Smooth muscle cell (in vitro differentiated cells): ENCODE results near the gene BAZ1B. TPM values are rescaled to one million over a fixed set of nuclear protein-coding genes. Genes with fewer than 3 reads are reported as not detected.

Source experiments
- DNase-seq: peaks from one replicate; lab custom pipeline; 2025; ENCODE audit not compliant: unreplicated experiment; lab: John Stamatoyannopoulos, UW
- H2AFZ ChIP-seq: fragments of 200-600 bp; sonication (generic); 2 replicates; pipeline ENCODE4 v1.6.0; 2016; ENCODE audit warnings: antibody characterized with exemption, low read depth, mild to moderate bottlenecking
- H3F3A ChIP-seq: fragments of 200-600 bp; sonication (generic); 2 replicates; pipeline ENCODE4 v1.6.0; 2017; ENCODE audit warnings: antibody characterized with exemption, low read depth
- H3K27ac ChIP-seq: fragments of 200-600 bp; sonication (generic); 2 replicates; pipeline ENCODE4 v1.5.1; 2016; ENCODE audit warnings: low read depth, mild to moderate bottlenecking
- H3K27me3 ChIP-seq: fragments of 200-600 bp; sonication (generic); 2 replicates; pipeline ENCODE4 v1.6.1; 2016; ENCODE audit warnings: low read depth, mild to moderate bottlenecking
- H3K36me3 ChIP-seq: fragments of 200-600 bp; sonication (generic); 2 replicates; pipeline ENCODE4 v1.5.1; 2016; ENCODE audit warnings: low read depth
- H3K4me1 ChIP-seq: fragments of 200-600 bp; sonication (generic); 2 replicates; pipeline ENCODE4 v1.5.1; 2016; ENCODE audit warnings: low read depth
- H3K4me2 ChIP-seq: fragments of 200-600 bp; sonication (generic); 2 replicates; pipeline ENCODE4 v1.6.0; 2016; ENCODE audit warnings: mild to moderate bottlenecking
- H3K4me3 ChIP-seq: fragments of 200-600 bp; sonication (generic); 2 replicates; pipeline ENCODE4 v1.5.1; 2016; ENCODE audit warnings: mild to moderate bottlenecking
- H3K79me2 ChIP-seq: fragments of 200-600 bp; sonication (generic); 2 replicates; pipeline ENCODE4 v1.6.0; 2016; ENCODE audit warnings: low read depth, mild to moderate bottlenecking
- H3K9ac ChIP-seq: fragments of 200-600 bp; sonication (generic); 2 replicates; pipeline ENCODE4 v1.6.0; 2016; ENCODE audit warnings: low read depth
- H3K9me3 ChIP-seq: fragments of 200-600 bp; sonication (generic); replicated peaks from 2 replicates; pipeline ENCODE4 v1.5.1; 2016; ENCODE audit warnings: low read depth
- H4K20me1 ChIP-seq: fragments of 200-600 bp; sonication (generic); 2 replicates; pipeline ENCODE4 v1.6.0; 2016; ENCODE audit warnings: low read depth
- CTCF ChIP-seq: fragments of 200-600 bp; sonication (generic); IDR thresholded peaks from 2 replicates; pipeline ENCODE4 v1.5.1; 2017; ENCODE audit warnings: borderline replicate concordance, mild to moderate bottlenecking, antibody characterized with exemption; ENCODE audit not compliant: insufficient read depth, poor library complexity, severe bottlenecking
- WGBS: methylation state at CpG from one replicate; pipeline ENCODE4 v1.1.7; 2016; ENCODE audit warnings: low lambda C conversion rate; 5-methylcytosine and 5-hydroxymethylcytosine counted together
- polyA plus RNA-seq: library from polyadenylated mRNA; unstranded; fragments of >200 nt; fragmentation: Nextera tagmentation; extraction: Ambion mirVana; gene quantifications from 2 replicates; pipeline ENCODE4 v1.2.1, GENCODE V29; 2016
- small RNA-seq: library from RNA; depleted of rRNA; stranded (forward); fragments of <200 nt; gene quantifications from one replicate; pipeline ENCODE3, GENCODE V24; 2014
- total RNA-seq: library from RNA; depleted of rRNA; stranded (reverse); fragments of >200 nt; gene quantifications from 2 replicates; pipeline ENCODE4 v1.2.3, GENCODE V29; 2014

The BAZ1B gene
- total and polyA plus RNA-seq, 2 experiments from 2014 or later, result 20.1 to 43.9 TPM

- H3K4me3 ChIP-seq, result no peak overlapping the region
- no peak overlapping the region for H3K4me2 ChIP-seq
- no peak overlapping the region for H2AFZ ChIP-seq
- WGBS, result 79% methylated on average over 3 of the region's 3 CpGs
- no peaks in the 10 kb centered on the region for H3K9me3 ChIP-seq
- no peak overlapping the region for H3K9ac ChIP-seq
- H4K20me1 ChIP-seq, result no peaks in the 10 kb centered on the region
- TF ChIP-seq CTCF, result no peak
- no peaks in the 10 kb centered on the region for H3K27me3 ChIP-seq
- H3K4me1 ChIP-seq, result no peaks in the 10 kb centered on the region
- no peaks in the 10 kb centered on the region for H3K79me2 ChIP-seq
- H3F3A ChIP-seq, result no peaks in the 10 kb centered on the region
- no peak overlapping the region for H3K27ac ChIP-seq
- no peak for DNase-seq
- no peaks in the 10 kb centered on the region for H3K36me3 ChIP-seq
These were observed 127.7 kb downstream of the BAZ1B start for GRCh38 chr7:73394422-73394821.

- H2AFZ ChIP-seq, result no peak overlapping the region
- no peaks in the 10 kb centered on the region for H3K79me2 ChIP-seq
- no peak for TF ChIP-seq CTCF
- no peak for DNase-seq
- no peaks in the 10 kb centered on the region for H3K27me3 ChIP-seq
- no peak overlapping the region for H3K4me3 ChIP-seq
- no peaks in the 10 kb centered on the region for H3K4me1 ChIP-seq
- no peaks in the 10 kb centered on the region for H3F3A ChIP-seq
- H3K27ac ChIP-seq, result no peak overlapping the region
- H4K20me1 ChIP-seq, result no peaks in the 10 kb centered on the region
- H3K9me3 ChIP-seq, result peaks cover 5% of the 10 kb centered on the region
- H3K4me2 ChIP-seq, result no peak overlapping the region
- H3K36me3 ChIP-seq, result no peaks in the 10 kb centered on the region
- WGBS, result 27% methylated on average over 2 of the region's 2 CpGs
- H3K9ac ChIP-seq, result no peak overlapping the region
These were observed 130.7 kb downstream of the BAZ1B start for GRCh38 chr7:73391396-73391795.

Small RNA genes within 50 kb of the gene (small RNA-seq; reads per million reads assigned to genes)
- gene RF00019 (not detected), gene RNU6-1198P (not detected)

Other genes starting within 250 kb of the BAZ1B start
- 16.9 and 25.2 TPM in 2 replicates for gene NSUN5, start 213.5 kb downstream of the BAZ1B start, total RNA-seq
- gene NSUN5, start 213.5 kb downstream of the BAZ1B start, polyA plus RNA-seq, result 38.1 and 47.9 TPM in 2 replicates
- gene TRIM50, start 194.2 kb downstream of the BAZ1B start, total RNA-seq, result not detected in 2 replicates
- gene TRIM50, start 194.2 kb downstream of the BAZ1B start, polyA plus RNA-seq, result not detected in 2 replicates
- not detected in 2 replicates for gene FKBP6, start 194.1 kb downstream of the BAZ1B start, total RNA-seq
- not detected in 2 replicates for gene FKBP6, start 194.1 kb downstream of the BAZ1B start, polyA plus RNA-seq
- 0.58 and 1.3 TPM in 2 replicates for gene FZD9, start 88.5 kb downstream of the BAZ1B start, total RNA-seq
- gene FZD9, start 88.5 kb downstream of the BAZ1B start, polyA plus RNA-seq, result 1.6 and 3.3 TPM in 2 replicates
- 16.0 and 31.9 TPM in 2 replicates for gene BCL7B, start 35.4 kb upstream of the BAZ1B start, total RNA-seq
- 30.7 and 37.9 TPM in 2 replicates for gene BCL7B, start 35.4 kb upstream of the BAZ1B start, polyA plus RNA-seq
- 62.4 and 78.5 TPM in 2 replicates for gene TBL2, start 56.3 kb upstream of the BAZ1B start, total RNA-seq
- 57.7 and 67.6 TPM in 2 replicates for gene TBL2, start 56.3 kb upstream of the BAZ1B start, polyA plus RNA-seq
- gene MLXIPL, start 102.2 kb upstream of the BAZ1B start, total RNA-seq, result not detected in 2 replicates
- 0.32 TPM in 1 of 2 replicates, not detected in the other for gene MLXIPL, start 102.2 kb upstream of the BAZ1B start, polyA plus RNA-seq
- gene VPS37D, start 145.5 kb upstream of the BAZ1B start, total RNA-seq, result 2.8 and 7.1 TPM in 2 replicates
- 7.1 and 8.7 TPM in 2 replicates for gene VPS37D, start 145.5 kb upstream of the BAZ1B start, polyA plus RNA-seq
- gene DNAJC30, start 161.2 kb upstream of the BAZ1B start, total RNA-seq, result 1.2 and 1.4 TPM in 2 replicates
- gene DNAJC30, start 161.2 kb upstream of the BAZ1B start, polyA plus RNA-seq, result 4.6 and 6.2 TPM in 2 replicates
- 35.6 and 43.0 TPM in 2 replicates for gene BUD23, start 161.3 kb upstream of the BAZ1B start, total RNA-seq
- 114 and 116 TPM in 2 replicates for gene BUD23, start 161.3 kb upstream of the BAZ1B start, polyA plus RNA-seq
- gene STX1A, start 197.4 kb upstream of the BAZ1B start, total RNA-seq, result 14.3 and 18.3 TPM in 2 replicates
- 7.5 and 18.0 TPM in 2 replicates for gene STX1A, start 197.4 kb upstream of the BAZ1B start, polyA plus RNA-seq
- 3.4 and 16.5 TPM in 2 replicates for gene ABHD11, start 216.5 kb upstream of the BAZ1B start, total RNA-seq
- 14.1 and 19.9 TPM in 2 replicates for gene ABHD11, start 216.5 kb upstream of the BAZ1B start, polyA plus RNA-seq
- not detected in 2 replicates for gene CLDN3, start 248.0 kb upstream of the BAZ1B start, total RNA-seq
- 0.16 and 1.8 TPM in 2 replicates for gene CLDN3, start 248.0 kb upstream of the BAZ1B start, polyA plus RNA-seq